ENCODE results near the gene A2ML1.
"Not testable (repeated sequence)": the region's sequence is repeated elsewhere in the genome, so short reads cannot be mapped to it uniquely, and the experiment has no call there.

The A2ML1 gene

DNA sequence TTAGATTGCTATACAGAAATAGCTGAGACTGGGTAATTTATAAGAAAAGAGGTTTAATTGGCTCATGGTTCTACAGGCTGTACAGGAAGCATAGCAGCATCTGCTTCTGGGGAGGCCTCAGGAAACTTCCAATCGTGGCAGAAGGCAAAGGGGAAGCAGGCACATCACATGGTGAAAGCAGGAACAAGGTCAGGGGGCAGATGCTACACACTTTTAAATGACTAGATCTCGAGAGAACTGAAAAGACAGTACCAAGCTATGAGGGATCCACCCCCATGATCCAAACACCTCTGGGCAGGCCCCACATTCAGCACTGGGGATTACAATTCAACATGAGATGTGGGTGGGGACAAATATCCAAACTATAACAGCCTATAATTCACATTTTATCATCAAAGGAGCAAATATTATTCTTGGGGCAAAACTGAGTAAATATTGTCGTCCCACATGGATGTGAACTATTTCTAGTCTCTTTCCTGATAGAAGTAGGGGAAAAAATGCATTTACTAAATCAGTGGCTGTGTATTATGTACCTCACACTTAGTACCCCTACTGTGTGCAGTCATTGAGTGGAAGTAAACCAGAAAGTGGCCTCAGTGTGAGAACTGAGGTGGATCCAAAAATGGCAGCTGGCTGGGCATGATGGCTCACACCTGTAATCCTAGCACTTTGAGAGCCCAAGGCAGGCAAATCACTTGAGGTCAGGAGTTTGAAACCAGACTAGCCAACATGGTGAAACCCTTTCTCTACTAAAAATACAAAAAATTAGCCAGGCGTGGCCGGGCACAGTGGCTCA is 25.4 kb upstream of the A2ML1 start:
- Histone ChIP-seq H3K9me3 (ENCODE audit: severe bottlenecking) (no peaks in the 10 kb centered on the region), H3K27me3 (ENCODE audit: insufficient read depth, poor library complexity, severe bottlenecking) (no peaks in the 10 kb centered on the region), H3K4me1 (ENCODE audit: insufficient read depth, poor library complexity, severe bottlenecking) (no peaks in the 10 kb centered on the region), H3K4me3 (ENCODE audit: severe bottlenecking) (no peak overlapping the region), H3K36me3 (ENCODE audit: low read depth) (no peaks in the 10 kb centered on the region), H3K27ac (ENCODE audit: poor library complexity, severe bottlenecking) (no peak overlapping the region)
- TF ChIP-seq CTCF (IDR thresholded peaks at IDR 0.05; ENCODE audit: poor library complexity, severe bottlenecking), result no peak
- ATAC-seq (ENCODE audit: low read depth) (no peak), DNase-seq (ENCODE audit: low spot score) (no peak)

GRCh38 chr12:8801213-8801612 is 21.2 kb upstream of the A2ML1 start:
- H3K4me1 ChIP-seq (ENCODE audit: insufficient read depth, poor library complexity, severe bottlenecking); DNase-seq (ENCODE audit: low spot score); H3K27me3 ChIP-seq (ENCODE audit: insufficient read depth, poor library complexity, severe bottlenecking); H3K9me3 ChIP-seq (ENCODE audit: severe bottlenecking); H3K36me3 ChIP-seq (ENCODE audit: low read depth); H3K27ac ChIP-seq (ENCODE audit: poor library complexity, severe bottlenecking); H3K4me3 ChIP-seq (ENCODE audit: severe bottlenecking); ATAC-seq (ENCODE audit: low read depth): not testable (repeated sequence)

GRCh38 chr12:8804833-8805232 is 17.6 kb upstream of the A2ML1 start:
- not testable (repeated sequence) for H3K36me3 ChIP-seq (ENCODE audit: low read depth); H3K9me3 ChIP-seq (ENCODE audit: severe bottlenecking); H3K27me3 ChIP-seq (ENCODE audit: insufficient read depth, poor library complexity, severe bottlenecking); ATAC-seq (ENCODE audit: low read depth); H3K27ac ChIP-seq (ENCODE audit: poor library complexity, severe bottlenecking); H3K4me1 ChIP-seq (ENCODE audit: insufficient read depth, poor library complexity, severe bottlenecking); DNase-seq (ENCODE audit: low spot score); H3K4me3 ChIP-seq (ENCODE audit: severe bottlenecking)

- H3K4me3 ChIP-seq (ENCODE audit: severe bottlenecking); H3K4me1 ChIP-seq (ENCODE audit: insufficient read depth, poor library complexity, severe bottlenecking); H3K36me3 ChIP-seq (ENCODE audit: low read depth); H3K27ac ChIP-seq (ENCODE audit: poor library complexity, severe bottlenecking); DNase-seq (ENCODE audit: low spot score); ATAC-seq (ENCODE audit: low read depth); H3K9me3 ChIP-seq (ENCODE audit: severe bottlenecking); H3K27me3 ChIP-seq (ENCODE audit: insufficient read depth, poor library complexity, severe bottlenecking): not testable (repeated sequence)
Observed at GRCh38 chr12:8805487-8805886, 16.9 kb upstream of the A2ML1 start.

- H3K4me1 ChIP-seq (ENCODE audit: insufficient read depth, poor library complexity, severe bottlenecking); H3K27me3 ChIP-seq (ENCODE audit: insufficient read depth, poor library complexity, severe bottlenecking); ATAC-seq (ENCODE audit: low read depth); H3K9me3 ChIP-seq (ENCODE audit: severe bottlenecking); DNase-seq (ENCODE audit: low spot score); H3K36me3 ChIP-seq (ENCODE audit: low read depth); H3K4me3 ChIP-seq (ENCODE audit: severe bottlenecking); H3K27ac ChIP-seq (ENCODE audit: poor library complexity, severe bottlenecking): not testable (repeated sequence)
Observed at GRCh38 chr12:8807084-8807483, 15.3 kb upstream of the A2ML1 start.

GRCh38 chr12:8810112-8810511 is 12.3 kb upstream of the A2ML1 start:
- H3K27ac ChIP-seq (ENCODE audit: poor library complexity, severe bottlenecking); H3K4me1 ChIP-seq (ENCODE audit: insufficient read depth, poor library complexity, severe bottlenecking); H3K36me3 ChIP-seq (ENCODE audit: low read depth); H3K27me3 ChIP-seq (ENCODE audit: insufficient read depth, poor library complexity, severe bottlenecking); ATAC-seq (ENCODE audit: low read depth); H3K9me3 ChIP-seq (ENCODE audit: severe bottlenecking); H3K4me3 ChIP-seq (ENCODE audit: severe bottlenecking); DNase-seq (ENCODE audit: low spot score): not testable (repeated sequence)

DNA sequence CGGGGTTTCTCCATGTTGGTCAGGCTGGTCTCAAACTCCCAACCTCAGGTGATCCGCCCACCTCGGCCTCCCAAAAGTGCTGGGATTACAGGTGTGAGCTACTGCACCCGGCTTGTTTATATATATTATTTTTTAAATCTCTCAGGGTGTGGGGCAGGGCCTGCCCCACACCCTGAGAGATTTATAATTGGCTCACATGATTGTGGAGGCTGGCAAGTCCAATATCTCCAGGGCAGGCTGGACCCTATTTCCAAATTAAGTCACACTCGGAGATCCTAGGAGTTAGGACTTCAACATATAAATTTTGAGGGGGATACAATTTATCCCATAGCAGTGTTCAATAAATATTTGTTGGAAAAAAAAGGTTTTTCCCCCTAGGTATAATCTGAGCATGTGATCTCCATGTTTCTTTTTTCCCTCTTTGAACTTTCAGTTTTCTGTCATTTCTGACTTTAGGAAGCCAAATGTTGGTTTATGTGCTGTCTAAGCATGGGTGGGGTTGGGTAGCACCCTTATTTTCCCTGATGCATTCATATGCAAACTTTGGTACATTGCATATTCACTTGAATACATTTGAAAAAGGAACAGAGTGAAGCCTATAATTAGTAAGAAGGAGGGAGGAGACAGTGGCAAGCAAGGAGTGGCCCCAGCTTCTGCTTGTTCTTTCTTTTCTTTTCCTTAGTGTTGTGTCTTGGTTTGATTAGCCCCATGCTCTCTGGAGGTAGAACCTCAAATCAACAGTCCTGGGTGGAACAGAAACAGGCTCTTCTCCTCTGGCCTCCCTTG is 8.7 kb upstream of the A2ML1 start:
- no peaks in the 10 kb centered on the region for H3K4me1 ChIP-seq (ENCODE audit: insufficient read depth, poor library complexity, severe bottlenecking)
- no peak overlapping the region for H3K27ac ChIP-seq (ENCODE audit: poor library complexity, severe bottlenecking)
- ATAC-seq (ENCODE audit: low read depth) (no peak), DNase-seq (ENCODE audit: low spot score) (no peak)
- no peaks in the 10 kb centered on the region for H3K36me3 ChIP-seq (ENCODE audit: low read depth)
- no peak for TF ChIP-seq CTCF (IDR thresholded peaks at IDR 0.05; ENCODE audit: poor library complexity, severe bottlenecking)
- no peaks in the 10 kb centered on the region for H3K27me3 ChIP-seq (ENCODE audit: insufficient read depth, poor library complexity, severe bottlenecking)
- no peaks in the 10 kb centered on the region for H3K9me3 ChIP-seq (ENCODE audit: severe bottlenecking)
- no peak overlapping the region for H3K4me3 ChIP-seq (ENCODE audit: severe bottlenecking)
